Lower leg skin (tissue), 3 donors: ENCODE data around the gene SIM1.
"Not testable (repeated sequence)": the region's sequence is repeated elsewhere in the genome, so short reads cannot be mapped to it uniquely, and the experiment has no call there.

ENCODE experiments used
- POLR2A ChIP-seq, 2 donors: fragments of 450-650 bp; IDR thresholded peaks; one replicate each; pipeline ENCODE4 v1.6.1; 2016 to 2017; ENCODE audit warnings: antibody characterized with exemption in 2 of 2, mild to moderate bottlenecking in 1 of 2, moderate library complexity in 1 of 2
- TF ChIP-seq, protein P1 (sequence below), 3 donors: fragments of 450-650 bp; IDR thresholded peaks; one replicate each; pipeline ENCODE4 v1.5.1; 2016; ENCODE audit warnings: antibody characterized with exemption in 3 of 3, mild to moderate bottlenecking in 3 of 3, moderate library complexity in 2 of 3

DNA sequence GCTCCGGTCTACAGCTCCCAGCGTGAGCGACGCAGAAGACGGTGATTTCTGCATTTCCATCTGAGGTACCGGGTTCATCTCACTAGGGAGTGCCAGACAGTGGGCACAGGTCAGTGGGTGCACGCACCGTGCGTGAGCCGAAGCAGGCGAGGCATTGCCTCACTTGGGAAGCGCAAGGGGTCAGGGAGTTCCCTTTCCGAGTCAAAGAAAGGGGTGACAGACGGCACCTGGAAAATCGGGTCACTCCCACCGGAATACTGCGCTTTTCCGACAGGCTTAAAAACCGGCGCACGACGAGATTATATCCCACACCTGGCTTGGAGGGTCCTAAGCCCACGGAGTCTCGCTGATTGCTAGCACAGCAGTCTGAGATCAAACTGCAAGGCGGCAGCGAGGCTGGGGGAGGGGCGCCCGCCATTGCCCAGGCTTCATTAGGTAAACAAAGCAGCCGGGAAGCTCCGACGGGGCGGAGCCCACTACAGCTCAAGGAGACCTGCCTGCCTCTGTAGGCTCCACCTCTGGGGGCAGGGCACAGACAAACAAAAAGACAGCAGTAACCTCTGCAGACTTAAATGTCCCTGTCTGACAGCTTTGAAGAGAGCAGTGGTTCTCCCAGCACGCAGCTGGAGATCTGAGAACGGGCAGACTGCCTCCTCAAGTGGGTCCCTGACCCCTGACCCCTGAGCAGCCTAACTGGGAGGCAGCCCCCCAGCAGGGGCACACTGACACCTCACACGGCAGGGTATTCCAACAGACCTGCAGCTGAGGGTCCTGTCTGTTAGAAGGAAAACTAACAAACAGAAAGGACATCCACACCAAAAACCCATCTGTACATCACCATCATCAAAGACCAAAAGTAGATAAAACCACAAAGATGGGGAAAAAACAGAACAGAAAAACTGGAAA, 109.7 kb downstream of the SIM1 start:
- TF ChIP-seq, protein P1, sequence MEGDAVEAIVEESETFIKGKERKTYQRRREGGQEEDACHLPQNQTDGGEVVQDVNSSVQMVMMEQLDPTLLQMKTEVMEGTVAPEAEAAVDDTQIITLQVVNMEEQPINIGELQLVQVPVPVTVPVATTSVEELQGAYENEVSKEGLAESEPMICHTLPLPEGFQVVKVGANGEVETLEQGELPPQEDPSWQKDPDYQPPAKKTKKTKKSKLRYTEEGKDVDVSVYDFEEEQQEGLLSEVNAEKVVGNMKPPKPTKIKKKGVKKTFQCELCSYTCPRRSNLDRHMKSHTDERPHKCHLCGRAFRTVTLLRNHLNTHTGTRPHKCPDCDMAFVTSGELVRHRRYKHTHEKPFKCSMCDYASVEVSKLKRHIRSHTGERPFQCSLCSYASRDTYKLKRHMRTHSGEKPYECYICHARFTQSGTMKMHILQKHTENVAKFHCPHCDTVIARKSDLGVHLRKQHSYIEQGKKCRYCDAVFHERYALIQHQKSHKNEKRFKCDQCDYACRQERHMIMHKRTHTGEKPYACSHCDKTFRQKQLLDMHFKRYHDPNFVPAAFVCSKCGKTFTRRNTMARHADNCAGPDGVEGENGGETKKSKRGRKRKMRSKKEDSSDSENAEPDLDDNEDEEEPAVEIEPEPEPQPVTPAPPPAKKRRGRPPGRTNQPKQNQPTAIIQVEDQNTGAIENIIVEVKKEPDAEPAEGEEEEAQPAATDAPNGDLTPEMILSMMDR (IDR thresholded peaks at IDR 0.05), result not testable (repeated sequence)
- TF ChIP-seq POLR2A (IDR thresholded peaks at IDR 0.05), result not testable (repeated sequence)
